MM.1S (cell line): ENCODE results near the gene MEFV.

Experiments used
- EZH2phosphoT487 ChIP-seq: fragments of 300-600 bp; sonication (generic); IDR thresholded peaks from 2 replicates; pipeline ENCODE4 v1.6.1; 2018; ENCODE audit warnings: antibody characterized with exemption, low read length
- TF ChIP-seq, protein P1 (sequence below): fragments of 300-600 bp; sonication (generic); IDR thresholded peaks from 2 replicates; pipeline ENCODE4 v1.5.1; 2016; ENCODE audit warnings: antibody characterized with exemption, low read length, mixed read lengths

DNA sequence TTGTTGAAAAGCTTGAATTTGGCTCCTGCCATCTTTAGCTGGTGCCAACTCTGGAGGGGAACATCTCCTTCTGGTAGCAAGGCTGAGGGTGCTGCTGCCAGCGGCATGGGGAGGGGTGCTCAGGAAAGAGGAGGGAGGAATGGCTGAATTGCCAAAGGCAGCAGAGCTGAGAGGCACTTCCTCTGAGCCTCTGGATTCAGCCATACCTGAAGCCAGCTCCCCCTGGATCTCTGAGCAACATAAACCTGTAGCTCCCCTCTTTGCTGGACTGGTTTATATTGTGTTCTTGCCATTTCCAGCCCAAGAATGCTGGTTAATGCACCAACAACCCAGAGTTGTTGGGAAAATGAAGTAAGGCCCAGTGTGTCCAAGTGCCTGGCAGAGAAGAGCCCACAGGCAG lies 7.4 kb downstream of the MEFV start:
- TF ChIP-seq EZH2phosphoT487: no peak
- TF ChIP-seq, protein P1, sequence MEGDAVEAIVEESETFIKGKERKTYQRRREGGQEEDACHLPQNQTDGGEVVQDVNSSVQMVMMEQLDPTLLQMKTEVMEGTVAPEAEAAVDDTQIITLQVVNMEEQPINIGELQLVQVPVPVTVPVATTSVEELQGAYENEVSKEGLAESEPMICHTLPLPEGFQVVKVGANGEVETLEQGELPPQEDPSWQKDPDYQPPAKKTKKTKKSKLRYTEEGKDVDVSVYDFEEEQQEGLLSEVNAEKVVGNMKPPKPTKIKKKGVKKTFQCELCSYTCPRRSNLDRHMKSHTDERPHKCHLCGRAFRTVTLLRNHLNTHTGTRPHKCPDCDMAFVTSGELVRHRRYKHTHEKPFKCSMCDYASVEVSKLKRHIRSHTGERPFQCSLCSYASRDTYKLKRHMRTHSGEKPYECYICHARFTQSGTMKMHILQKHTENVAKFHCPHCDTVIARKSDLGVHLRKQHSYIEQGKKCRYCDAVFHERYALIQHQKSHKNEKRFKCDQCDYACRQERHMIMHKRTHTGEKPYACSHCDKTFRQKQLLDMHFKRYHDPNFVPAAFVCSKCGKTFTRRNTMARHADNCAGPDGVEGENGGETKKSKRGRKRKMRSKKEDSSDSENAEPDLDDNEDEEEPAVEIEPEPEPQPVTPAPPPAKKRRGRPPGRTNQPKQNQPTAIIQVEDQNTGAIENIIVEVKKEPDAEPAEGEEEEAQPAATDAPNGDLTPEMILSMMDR: no peak
